ENCODE measurements around the gene C6orf62.
A peak's percentile ranks its signal among the peaks of the same experiment; 100 is the strongest.
"Not testable (repeated sequence)": the region's sequence is repeated elsewhere in the genome, so short reads cannot be mapped to it uniquely, and the experiment has no call there.

C6orf62 gene

DNA sequence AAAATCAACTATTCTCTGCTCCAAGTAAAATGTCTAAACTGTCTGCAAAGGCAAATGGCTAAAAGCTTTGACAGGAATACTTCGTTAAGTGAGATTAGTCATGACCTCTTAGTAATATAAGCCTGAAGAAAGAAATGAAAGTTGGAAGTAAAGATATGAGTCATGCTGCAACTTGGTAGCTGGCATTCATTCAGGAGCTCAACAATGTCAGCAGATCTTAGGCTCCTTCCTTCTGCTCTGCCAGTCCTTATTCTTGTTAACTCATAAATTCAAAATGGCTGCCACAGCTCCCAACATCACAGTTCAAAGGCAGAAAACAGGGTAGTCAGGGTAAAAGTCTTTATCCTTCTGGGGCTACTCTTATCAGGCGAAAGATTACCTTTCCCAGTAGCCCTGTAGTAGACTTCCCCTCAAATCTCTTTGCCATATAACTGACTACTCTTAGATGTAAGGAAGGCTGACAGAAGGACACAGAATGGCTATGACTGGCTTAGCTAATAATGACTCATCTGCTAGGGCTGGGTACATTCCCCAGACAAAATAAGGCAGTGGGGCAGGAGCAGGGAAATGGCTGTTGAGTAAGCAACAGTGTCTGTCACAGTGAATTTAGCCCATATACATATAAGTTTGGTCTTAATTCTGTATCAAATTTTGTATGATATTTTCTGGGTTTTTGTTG lies 24.4 kb upstream of the C6orf62 start:
- no peak for DNase-seq (ENCODE audit: low spot score)

DNA sequence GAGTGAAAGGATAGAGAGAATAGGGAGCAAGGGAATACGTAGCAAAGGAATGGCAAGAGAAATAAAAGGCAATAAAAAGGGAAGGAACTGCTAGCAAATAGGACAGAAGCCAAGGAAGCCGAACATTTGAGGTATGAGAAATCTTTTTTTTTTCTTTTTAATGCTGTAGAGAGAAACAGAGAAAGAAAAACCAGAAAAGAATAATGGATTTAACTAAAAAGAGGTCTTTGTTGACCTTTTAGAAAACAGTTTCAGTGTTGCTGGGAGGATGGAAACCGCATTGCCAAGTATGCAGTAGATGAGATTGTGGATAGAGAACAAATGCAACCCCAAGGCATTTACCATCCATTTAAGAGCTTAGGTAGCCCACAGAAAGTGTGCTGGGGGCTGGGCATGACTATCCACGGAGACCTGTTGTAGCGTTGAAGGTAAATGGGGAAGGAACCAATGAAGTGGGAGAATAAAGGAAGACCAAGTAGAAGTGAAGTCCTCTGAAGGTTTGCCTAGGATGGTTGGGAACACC lies 23.3 kb upstream of the C6orf62 start:
- DNase-seq (ENCODE audit: low spot score) = no peak

DNA sequence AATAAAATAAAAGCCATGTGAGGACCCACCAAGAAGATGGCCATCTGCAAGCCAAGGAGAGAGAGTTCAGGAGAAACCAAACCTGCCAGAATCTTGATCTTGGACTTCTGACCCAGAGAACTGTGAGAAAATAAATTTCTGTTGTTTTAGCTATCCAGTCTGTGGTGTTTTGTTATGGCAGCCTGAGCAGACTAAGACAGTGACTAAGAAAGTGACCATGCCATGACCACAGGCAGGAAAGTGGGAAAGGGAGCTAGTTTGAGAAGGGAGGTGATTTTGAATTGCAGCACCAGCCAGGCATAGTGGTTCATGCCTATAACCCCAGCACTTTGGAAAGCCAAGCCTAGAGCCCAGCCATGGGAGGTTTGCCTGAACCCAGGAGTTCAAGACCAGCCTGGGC lies 21.9 kb upstream of the C6orf62 start:
- DNase-seq (ENCODE audit: low spot score) = no peak

DNA sequence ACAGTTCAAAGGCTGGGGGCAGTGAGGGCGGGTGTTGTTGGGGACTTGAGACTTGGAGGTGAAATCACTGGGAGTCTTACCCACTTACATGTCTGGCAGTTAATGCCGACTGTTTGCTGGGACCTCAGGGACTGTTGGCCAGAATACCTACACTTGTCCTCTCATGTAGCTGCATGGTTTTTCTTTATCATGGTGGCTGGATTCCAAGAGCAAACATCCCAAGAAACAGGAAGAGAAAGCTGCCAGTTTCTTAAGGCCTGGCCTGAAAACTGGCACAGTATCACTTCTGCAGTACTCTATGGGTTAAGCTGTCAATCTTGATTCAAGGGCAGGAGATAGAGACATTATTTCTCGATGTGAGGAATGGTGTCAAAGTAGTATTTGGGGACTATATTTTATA lies 19.8 kb upstream of the C6orf62 start:
- no peak for DNase-seq (ENCODE audit: low spot score)

DNA sequence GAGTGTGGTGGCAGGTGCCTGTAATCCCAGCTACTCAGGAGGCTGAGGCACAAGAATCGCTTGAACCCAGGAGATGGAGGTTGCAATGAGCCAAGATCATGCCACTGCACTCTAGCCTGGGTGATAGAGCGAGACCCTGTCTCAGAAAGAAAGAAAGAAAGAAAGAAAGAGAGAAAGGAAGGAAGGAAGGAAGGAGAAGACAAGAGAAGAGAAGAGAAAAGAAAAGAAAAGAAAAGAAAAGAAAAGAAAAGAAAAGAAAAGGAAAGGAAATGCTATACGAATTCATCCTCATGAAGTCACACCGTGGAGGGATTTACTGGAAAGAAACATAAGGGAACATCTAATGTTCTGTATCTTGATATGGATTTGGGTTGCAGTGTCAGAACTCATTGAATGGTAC lies 15.8 kb upstream of the C6orf62 start:
- not testable (repeated sequence) for DNase-seq (ENCODE audit: low spot score)

DNA sequence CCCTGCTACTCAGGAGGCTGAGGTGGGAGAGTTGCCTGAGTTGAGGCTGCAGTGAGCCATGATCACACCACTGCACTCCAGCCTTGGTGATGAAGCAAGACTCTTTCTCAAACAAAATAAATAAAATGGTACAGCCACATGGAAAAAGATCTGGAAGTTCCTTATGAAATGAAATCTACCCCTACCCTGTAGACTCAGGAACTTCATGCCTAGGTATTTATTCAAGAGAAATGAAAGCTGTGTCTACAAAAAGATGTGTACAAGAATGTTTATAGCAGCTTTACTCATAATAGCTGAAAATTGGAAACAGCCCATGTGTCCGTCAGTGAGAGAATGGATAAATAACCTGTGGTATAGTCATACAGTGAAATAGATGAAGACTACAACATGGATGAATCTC lies 15.2 kb upstream of the C6orf62 start:
- no peak for DNase-seq (ENCODE audit: low spot score)

DNA sequence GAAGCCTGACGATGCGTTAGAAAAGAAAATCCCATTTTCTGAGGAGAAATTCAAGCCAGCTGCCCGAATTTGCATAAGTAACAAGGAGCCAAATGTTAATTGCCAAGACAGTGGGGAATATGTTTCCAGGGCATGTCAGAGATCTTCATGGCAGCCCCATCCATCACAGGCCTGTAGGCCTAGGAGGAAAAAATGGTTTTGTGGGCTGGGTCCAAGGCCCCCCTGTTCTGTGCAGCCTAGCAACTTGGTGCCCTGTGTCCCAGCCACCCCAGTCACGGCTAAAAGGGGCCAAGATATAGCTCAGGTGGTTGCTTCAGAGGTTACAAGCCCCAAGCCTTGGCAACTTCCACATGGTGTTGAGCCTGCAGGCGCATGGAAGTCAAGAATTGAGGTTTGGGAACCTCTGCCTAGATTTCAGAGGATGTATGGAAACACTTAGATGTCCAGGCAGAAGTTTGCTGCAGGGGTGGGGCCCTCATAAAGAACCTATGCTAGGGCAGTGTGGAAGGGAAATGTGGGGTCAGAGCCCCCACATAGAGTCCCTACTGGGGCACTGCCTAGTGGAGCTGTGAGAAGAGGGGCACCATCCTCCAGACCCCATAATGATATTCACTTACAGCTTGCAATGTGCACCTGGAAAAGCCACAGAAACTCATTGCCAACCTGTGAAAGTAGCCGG lies 12.6 kb upstream of the C6orf62 start:
- DNase-seq (ENCODE audit: low spot score) = not testable (repeated sequence)

DNA sequence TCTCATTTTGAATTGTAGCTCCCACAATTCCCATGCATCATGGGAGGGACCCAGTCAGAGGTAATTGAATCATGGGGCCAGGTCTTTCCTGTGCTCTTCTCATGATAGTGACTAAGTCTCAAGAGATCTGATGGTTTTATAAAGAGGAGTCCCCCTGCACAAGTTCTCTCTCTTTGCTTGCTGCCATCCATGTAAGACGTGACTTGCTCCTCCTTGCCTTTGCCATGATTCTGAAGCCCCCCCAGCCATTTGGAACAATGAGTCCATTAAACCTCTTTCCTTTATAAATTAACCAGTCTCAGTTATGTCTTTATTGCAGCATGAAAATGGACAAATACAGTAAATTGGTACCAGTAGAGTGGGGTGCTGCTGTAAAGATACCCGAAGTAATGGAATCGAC lies 11.7 kb upstream of the C6orf62 start:
- DNase-seq (ENCODE audit: low spot score) = not testable (repeated sequence)

DNA sequence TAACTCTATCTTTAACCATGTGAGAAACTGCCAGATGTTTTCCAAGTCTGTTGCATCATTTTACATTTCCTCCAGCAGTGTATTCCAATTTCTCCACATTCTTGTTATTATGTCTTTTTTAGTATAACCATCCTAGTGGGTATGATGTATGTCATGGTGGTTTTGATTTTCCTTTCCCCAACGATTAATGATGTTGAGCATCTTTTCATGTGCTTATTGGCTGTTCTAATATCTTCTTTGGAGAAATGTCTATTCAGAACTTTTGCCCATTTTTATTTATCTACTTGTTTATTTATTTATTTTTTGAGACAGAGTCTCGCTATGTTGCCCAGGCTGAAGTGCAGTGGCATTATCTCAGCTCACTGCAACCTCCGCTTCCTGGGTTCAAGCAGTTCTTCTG lies 4.3 kb upstream of the C6orf62 start:
- DNase-seq (ENCODE audit: low spot score) = no peak

DNA sequence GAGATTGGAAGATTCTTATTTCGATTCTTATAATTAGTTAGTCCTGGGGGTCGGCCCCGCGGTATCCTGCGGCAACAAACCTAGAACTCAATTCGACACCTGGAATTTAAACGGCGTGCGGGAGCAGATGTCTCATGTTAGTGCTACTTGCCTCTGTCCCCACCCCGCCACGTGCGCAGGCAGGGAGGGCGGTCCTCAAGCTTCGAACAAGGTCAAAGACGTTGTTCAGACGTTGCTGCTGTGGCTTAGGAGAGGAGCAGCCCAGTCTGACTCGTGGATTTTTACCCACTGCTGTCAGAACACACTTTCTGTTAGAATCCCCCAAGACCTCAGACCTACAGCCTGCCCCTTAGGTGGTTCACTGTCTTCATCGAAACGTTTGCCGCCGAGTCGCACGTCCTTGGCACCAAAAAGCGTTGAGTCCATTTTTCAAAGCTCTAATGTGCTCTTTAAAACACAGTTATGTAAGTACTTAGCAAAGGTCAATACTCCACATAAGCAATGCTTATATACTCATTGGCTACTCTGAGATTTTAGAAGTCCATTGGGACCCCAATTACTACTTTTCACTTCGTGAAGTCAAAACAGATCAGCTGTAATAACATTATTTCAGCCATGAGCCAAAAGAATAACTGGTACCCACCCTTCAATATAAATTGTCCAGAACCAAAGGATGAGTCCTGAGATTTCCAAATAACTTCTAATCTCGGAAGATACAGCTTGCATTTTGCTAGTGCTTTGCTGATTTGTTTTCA lies 2.7 kb upstream of the C6orf62 start:
- no peak for DNase-seq (ENCODE audit: low spot score)

DNA sequence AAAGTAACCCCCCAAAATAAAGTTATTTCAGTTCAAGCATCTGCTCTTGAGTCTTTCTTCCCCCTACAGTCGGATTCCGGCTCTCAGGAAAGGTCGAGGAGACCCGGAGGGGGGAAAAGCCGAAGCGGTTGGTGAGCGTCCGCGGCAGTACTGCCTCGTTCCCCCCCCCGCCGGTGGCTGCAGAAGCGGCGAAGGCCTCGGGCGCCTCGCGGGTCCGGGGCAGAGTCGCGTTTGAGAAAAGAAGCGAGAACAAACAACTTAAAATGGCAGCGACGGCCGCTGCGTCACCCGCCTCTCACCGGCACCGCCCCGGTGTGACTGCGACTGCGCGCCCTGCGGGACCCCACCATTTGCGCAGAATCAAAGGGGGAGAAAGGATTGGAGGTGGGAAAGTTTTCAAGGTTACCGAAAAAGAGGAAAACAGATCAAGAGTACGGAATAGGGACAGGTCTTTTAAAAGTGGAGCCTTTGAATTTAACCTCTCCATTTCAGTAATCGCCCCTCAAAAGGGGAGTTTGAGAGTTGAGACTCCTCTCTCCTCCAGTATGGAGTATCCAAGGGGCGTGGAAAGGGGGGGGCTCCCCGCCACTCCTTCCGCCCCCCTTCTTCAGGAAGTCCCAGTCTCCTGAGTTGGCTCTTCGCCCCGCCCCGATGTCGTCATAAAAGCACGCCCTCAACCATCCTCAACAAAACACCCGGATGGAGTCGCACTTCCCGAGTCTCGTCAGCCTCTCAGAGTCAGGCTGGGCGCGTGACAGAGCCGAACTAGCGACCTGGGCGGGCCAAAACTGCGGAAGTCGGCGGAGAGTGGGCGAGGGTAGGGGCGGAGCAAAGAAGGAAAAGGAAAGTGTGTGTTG lies 1.9 kb upstream of the C6orf62 start:
- peak; percentile 94 for DNase-seq (ENCODE audit: low spot score)

DNA sequence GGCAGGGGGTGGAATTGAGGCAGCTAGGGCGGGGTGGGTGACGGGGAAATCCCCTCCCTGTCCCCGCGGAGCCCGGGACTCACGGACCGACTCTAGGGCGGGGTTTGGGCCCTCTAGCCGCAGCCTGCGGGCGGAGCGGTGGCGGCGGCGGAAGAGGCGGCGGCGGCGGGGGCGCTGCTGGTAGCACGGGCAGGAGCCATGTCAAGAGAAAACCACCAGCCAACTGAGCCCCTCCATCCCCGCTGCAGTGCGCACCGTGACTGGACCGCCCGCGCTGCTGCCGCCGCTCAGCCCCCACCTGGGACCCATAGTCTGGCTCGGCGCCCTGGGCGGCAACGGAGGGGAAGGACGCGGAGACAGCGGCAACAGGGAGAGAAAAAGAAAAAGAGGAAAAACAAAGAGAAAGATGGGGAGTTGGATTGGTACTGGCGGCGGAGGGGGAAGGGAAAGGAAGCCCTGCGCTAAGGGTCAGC lies 1.2 kb upstream of the C6orf62 start:
- peak; percentile 61 for DNase-seq (ENCODE audit: low spot score)

DNA sequence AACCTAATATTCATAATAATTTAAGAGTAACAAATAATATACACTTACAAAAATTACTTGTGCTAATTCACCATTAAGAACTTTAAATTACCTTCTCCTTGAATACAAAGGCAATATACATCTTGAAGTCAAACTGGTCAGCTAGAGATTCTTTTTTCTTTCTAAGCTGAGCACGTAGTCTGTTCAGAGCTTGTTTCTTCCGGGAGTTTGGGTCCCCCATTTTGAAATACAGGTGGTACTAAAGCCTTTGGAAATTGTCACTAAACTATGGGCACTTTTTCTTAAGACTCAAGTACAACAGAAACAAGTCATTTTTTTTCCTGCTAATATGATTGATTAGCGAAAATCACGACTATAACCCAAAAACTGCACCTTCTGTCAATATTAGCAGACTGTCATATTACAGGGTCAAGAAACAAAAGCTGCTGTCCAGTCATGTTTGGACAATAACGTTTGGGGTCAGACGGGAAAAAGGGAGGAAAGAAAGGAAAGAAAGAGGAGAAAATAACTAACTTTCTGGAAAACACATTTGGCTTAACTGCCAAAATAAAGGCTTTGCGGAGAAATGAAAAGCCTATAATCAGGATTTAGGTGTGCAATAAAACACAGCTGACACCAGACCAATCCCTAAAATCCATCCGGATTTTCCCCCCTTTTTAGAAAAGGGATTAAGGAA lies 367 bp downstream of the C6orf62 start:
- peak; percentile 26 for DNase-seq (ENCODE audit: low spot score)

DNA sequence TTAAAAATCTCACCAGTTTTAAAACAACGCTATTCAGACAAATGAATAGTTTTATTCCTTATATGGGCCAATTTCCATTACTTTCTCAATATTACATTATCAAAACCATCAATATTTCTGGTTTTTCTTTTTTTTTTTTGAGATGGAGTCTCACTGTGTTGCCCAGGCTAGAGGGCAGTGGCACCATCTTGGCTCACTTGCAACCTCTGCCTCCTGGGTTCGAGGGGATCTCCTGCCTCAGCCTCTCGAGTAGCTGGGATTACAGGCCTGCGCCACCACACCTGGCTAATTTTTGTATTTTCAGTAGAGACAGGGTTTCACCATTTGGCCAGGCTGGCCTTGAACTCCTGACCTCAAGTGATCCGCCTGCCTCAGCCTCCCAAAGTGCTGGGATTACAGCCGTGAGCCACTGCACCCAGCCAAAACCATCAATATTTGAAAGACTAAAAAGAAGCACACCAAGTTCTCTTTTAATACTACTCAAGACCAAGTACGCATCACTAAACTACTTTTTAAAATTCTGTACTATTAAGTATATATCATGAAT lies 2.3 kb downstream of the C6orf62 start:
- not testable (repeated sequence) for DNase-seq (ENCODE audit: low spot score)

DNA sequence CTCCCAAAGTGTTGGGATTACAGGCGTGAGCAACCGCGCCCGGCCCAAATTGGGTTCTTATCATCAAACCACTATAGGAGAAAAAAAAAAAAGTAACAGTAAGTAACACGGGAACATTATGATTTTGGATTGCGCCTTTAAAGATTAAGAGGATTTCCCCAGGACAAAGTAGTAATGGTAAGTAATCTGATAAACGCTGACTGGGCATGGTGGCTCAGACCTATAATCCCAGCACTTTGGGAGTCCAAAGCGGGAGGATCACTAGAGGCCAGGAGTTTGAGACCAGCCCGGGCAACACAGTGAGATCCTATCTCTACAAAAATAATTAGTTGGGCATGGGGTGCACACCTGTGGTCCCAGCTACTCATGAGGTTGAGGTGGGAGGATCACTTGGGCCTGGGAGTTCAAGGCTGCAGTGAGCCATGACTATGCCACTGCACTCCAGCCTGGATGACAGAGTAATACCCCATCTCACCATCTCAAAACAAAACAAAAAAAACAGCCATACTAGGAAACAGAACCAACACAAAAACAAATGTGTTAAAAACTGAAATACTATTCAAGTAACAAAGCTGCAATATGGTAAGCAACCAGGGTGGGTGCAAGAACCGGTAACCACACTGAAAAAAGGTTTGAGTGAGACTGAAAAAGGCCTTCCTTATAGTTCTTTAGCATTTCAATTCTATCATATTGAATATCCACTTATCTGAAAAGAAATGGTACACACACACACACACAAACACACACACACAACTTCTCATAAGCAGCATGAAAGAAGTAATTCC lies 8.2 kb downstream of the C6orf62 start:
- no peak for DNase-seq (ENCODE audit: low spot score)

DNA sequence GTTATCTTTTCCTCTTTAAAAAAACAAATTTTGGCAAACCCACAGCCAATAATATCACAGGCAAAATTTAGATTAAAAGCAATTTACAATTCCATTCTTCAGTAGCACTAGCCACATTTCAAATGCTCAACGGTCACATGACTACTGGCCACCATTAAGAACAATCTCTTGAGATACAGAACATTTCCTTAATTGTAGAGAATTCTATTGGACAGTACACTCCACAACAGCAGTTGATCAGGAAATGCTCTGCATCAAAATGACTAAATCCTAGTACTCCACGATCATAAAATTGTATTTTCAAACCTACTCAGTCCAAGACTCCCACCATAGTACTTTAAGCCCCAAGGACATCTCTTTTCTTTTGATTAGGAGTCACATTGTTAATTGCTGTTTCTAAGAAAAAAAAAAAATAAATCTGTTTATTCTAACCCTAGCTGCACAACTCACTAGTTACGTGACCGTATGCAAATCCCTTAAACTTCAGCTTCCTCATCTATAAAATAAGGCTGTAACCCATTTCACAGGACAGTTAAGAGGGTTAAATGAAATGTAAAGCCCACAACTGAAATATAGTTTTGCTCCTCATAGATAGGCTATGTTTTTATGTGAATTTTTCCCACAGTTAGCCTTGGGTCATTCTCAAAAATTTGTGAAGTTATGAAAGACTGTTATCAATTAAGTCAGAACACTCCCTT lies 9.8 kb downstream of the C6orf62 start:
- DNase-seq (ENCODE audit: low spot score) = no peak

DNA sequence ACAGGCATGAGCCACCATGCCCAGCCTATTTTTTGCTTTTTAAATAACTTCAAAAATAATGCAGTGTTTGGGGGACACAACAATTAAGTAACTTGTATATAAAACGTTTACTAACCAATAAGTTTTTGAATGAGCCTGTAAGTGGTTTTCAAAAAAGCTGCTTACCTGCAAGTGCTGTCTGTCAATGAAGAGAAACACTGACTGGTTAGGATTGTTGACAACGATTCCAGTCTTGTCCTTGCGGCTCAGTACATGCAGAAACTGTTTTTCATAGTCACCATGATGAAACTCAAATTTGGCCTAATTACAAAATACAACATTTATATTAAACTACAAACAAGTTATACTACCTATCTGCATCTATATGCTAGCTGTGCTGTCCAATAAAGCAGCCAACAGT lies 10.3 kb downstream of the C6orf62 start:
- DNase-seq (ENCODE audit: low spot score) = no peak

DNA sequence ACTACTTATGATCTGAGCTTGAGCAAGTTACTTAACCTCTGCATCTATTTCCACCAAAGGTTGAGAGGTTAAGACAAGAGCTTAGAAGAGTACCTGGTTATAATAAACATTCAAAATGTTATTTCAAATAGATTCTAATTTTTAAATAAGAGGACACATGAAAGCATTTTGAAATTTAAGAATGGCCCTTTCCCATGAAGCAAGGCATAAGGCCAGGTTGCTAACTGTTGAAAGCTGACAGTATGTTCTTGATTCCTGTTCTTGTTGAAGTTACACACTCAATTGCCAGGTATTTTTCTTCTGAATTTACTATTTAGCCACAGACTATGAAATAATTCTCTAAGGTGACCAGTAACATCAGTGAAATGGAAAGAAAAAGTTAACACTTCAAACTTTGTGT lies 14.5 kb downstream of the C6orf62 start:
- DNase-seq (ENCODE audit: low spot score) = no peak

DNA sequence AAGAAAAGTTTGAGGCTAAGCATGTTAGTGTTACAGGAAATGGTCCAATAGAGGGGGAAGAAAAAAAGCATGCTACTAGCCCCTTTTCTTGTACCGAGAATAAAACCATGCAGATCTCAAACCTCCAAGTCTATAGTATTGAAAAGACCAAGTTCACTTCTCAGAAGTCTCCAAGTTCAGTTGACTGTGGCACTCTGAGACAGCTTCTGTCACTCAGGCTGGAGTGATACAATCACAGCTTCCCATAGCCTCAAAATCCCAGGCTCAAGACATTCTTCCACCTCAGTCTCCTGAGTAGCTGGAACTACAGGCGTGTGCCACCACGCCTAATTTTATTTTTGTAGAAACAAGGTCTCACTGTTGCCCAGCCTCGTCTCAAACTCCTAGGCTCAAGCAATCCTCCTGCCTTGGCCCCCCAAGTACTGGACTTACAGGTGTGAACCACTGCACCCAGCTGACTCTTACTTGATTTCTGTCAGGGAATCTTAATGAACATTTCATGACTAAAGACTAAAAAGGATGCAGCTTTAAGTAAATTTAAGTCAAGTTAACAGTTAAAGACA lies 16.2 kb downstream of the C6orf62 start:
- no peak for DNase-seq (ENCODE audit: low spot score)
